ENCODE measurements around the gene SPSB2.

- TF ChIP-seq POLR2AphosphoS5 (IDR thresholded peaks at IDR 0.05; ENCODE audit: low read depth, low read length): no peak
- TF ChIP-seq TAF1 (IDR thresholded peaks at IDR 0.05; ENCODE audit: borderline replicate concordance, insufficient read depth, low read length): no peak
These were observed 11.4 kb upstream of the SPSB2 start for GRCh38 chr12:6884539-6884938.
